ENCODE results near the gene EMX1.

GRCh38 chr2:72971036-72971435, 53.7 kb downstream of the EMX1 start:
- TF ChIP-seq POLR2A (IDR thresholded peaks at IDR 0.05) (no peak), CTCF (IDR thresholded peaks at IDR 0.05) (no peak)

Measured in Peyer's patch (tissue), 4 donors.